ENCODE results near the gene NFKB1.

DNA sequence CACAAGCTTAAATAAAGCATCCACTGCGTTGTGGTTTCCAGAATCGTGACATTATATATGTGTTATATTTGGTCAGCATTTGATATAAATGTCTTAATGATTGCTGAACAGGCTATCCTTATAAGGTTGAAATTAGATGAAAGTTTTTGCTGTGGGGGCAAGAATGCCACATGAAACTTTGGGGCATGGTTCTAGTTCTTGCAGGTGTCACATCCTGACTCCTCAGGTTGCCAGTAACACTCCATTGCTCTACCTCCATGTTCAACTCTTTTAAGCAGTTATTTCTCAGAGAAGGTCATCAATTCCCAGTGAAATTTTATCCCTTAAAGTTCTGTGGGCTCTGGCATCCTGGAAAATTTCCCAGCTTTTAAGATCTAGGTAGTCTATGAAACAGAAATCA lies 33.7 kb downstream of the NFKB1 start:
- TF ChIP-seq CTCF (IDR thresholded peaks at IDR 0.05) (no peak), POLR2A (IDR thresholded peaks at IDR 0.05) (no peak)

All from uterus (tissue), 2 donors.